Pancreas (tissue), 10 donors: Measurements from ENCODE around the gene DDO. TPM values are rescaled to one million over a fixed set of nuclear protein-coding genes. Genes with fewer than 3 reads are reported as not detected.

ENCODE experiments used
- ATAC-seq, 4 donors: fragments of 200-7000 bp; cut with Tn5 transposase; one replicate each; pipeline versions ENCODE4 v1.8.0 to v1.9.1; 2020; ENCODE audit warnings: mild to moderate bottlenecking in 4 of 4, moderate library complexity in 4 of 4
- DNase-seq, 6 donors: peaks; one replicate each; pipeline ENCODE4 v3.0.0-alpha.2; 2020
- FAIRE-seq: peaks from 2 replicates; lab custom pipeline; 2012; peaks lifted over from hg19 to GRCh38; lab: Jason Lieb, UNC
- H3K27ac ChIP-seq, 4 donors: fragments of 200-600 bp; sonication (generic); 1 replicate in 3 of 4; 2 replicates in 1 of 4; pipeline versions ENCODE4 v1.5.0 to v1.8.0; 2020
- H3K27me3 ChIP-seq, 4 donors: fragments of 200-600 bp; one replicate each; pipeline ENCODE4 v1.8.0; 2021
- H3K36me3 ChIP-seq, 3 donors: fragments of 200-600 bp; sonication (generic) in 1 of 3; one replicate each; pipeline versions ENCODE4 v1.5.0 to v1.8.0; 2020 to 2021
- H3K4me1 ChIP-seq, 3 donors: fragments of 200-600 bp; one replicate each; pipeline ENCODE4 v1.8.0; 2021
- H3K4me3 ChIP-seq, 4 donors: fragments of 200-600 bp; sonication (generic) in 2 of 4; one replicate each; pipeline versions ENCODE4 v1.5.0 to v1.8.0; 2020 to 2021
- H3K9me3 ChIP-seq, 4 donors: fragments of 200-600 bp; one replicate each; pipeline ENCODE4 v1.8.0; 2021
- whole genome bisulfite sequencing, 2 donors: extraction: QIAGEN DNeasy Blood & Tissue Kit; methylation state at CpG; one replicate each; pipeline ENCODE4 v1.1.7; 2013; 5-methylcytosine and 5-hydroxymethylcytosine counted together
- intact Hi-C, 3 donors: fragments of 100-400 bp; cut with DNase I; formaldehyde crosslinking; loops; one replicate each; pipeline versions ENCODE4 v1.11.1 to v1.14.2; 2022
- polyA plus RNA-seq, 2 donors: library from polyadenylated mRNA; stranded (reverse); fragments of 200-250 nt; gene quantifications; one replicate each; pipeline ENCODE4 v1.2.3, GENCODE V29; 2013
- total RNA-seq, 6 donors: library from RNA; stranded (reverse); fragmentation: NEBNext Ultra II Directional in 4 of 6; extraction: Animal tissue kit (Norgen Biotek cat#: 25700) in 4 of 6; gene quantifications; one replicate each; pipeline versions ENCODE4 v1.2.1 to v1.2.4, GENCODE V29; 2021 to 2023
- TF ChIP-seq, protein P1 (sequence below), 4 donors: fragments of 200-600 bp; sonication (generic) in 3 of 4; IDR thresholded peaks; one replicate each; pipeline versions ENCODE4 v1.5.0 to v1.8.0; 2021; ENCODE audit warnings: antibody characterized with exemption in 4 of 4
- donor health status: healthy with polysubstance abuse.
- donor health status: DM: no; HTN: no; CAD: no; lungs with moderate emphysema.
- donor health status: DM: no; HTN: no; CAD: no.
- donor health status: control.
- donor health status: control.
- donor health status: Bipolar disorder and iron deficiency.
- donor health status: DM: yes; HTN: yes; CAD: no.
- donor health status: DM: no; HTN: no; CAD: no.
- donor health status: DM: no; HTN: no; CAD: no.
- donor health status: DM: yes; HTN: yes; CAD: no.

The DDO gene
- total and polyA plus RNA-seq, 8 donors, result 1.0 to 3.8 (median 1.4) TPM

DNA sequence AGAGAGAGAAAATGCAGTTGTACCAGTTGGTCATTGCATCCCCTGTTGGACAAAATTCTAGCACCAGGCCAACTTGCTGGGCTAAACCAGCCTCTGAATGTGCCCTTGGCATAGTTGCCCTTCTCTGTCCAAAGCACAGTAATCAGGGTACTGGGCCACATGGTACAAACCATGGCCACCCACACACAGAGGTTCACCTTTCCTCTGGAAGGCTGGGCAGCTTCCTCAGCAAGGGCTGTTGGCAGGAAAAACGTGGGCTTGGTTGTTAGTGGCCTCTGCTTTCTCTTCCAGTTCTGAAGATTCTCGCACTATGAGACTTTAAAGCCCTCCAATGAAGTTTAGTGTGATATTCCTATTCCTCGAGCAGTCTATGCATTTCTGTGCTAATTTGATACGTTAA is 706 bp downstream of the DDO start:
- ATAC-seq (peak in 1 of 4 donors; percentile 14), FAIRE-seq (no peak), DNase-seq (no peak)
- Histone ChIP-seq H3K27me3 (no peaks in the 10 kb centered on the region), H3K9me3 (no peaks in the 10 kb centered on the region), H3K36me3 (no peaks in the 10 kb centered on the region), H3K4me1 (peaks cover 0 to 14% (median 12%) of the 10 kb centered on the region in 3 donors), H3K27ac (peak overlapping the region; percentile 24 to 84 (median 57)), H3K4me3 (peak overlapping the region in 1 of 4 donors; percentile 31)
- 61 to 64% methylated on average over 4 of the region's 4 CpGs for WGBS, 2 donors
- TF ChIP-seq, protein P1, sequence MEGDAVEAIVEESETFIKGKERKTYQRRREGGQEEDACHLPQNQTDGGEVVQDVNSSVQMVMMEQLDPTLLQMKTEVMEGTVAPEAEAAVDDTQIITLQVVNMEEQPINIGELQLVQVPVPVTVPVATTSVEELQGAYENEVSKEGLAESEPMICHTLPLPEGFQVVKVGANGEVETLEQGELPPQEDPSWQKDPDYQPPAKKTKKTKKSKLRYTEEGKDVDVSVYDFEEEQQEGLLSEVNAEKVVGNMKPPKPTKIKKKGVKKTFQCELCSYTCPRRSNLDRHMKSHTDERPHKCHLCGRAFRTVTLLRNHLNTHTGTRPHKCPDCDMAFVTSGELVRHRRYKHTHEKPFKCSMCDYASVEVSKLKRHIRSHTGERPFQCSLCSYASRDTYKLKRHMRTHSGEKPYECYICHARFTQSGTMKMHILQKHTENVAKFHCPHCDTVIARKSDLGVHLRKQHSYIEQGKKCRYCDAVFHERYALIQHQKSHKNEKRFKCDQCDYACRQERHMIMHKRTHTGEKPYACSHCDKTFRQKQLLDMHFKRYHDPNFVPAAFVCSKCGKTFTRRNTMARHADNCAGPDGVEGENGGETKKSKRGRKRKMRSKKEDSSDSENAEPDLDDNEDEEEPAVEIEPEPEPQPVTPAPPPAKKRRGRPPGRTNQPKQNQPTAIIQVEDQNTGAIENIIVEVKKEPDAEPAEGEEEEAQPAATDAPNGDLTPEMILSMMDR (IDR thresholded peaks at IDR 0.05), result no peak
- intact Hi-C loops, result no loop called here

DNA sequence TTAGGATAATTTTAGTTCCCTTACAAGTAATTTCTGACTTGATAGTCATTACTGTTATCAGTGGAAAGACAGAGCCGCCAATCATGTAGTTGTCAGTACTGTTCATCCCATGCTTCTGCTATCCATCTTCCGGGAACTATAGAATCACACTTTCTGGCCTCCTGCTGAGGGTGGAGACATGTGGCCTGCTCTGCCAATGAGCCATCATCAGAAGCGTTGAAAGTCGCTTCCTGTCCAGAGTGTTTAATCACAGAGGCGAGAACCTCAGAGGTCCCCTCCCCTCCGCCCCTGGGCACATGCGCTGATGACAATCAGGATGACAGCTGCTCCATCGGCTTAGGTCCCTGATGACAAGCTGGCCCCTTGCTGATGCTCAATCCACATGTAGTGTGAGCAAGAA is 3.0 kb downstream of the DDO start:
- Histone ChIP-seq H3K36me3 (no peaks in the 10 kb centered on the region), H3K27ac (no peak overlapping the region), H3K4me1 (peaks cover 0 to 14% (median 12%) of the 10 kb centered on the region in 3 donors), H3K9me3 (no peaks in the 10 kb centered on the region), H3K4me3 (no peak overlapping the region), H3K27me3 (no peaks in the 10 kb centered on the region)
- 91 to 93% methylated on average over 8 of the region's 8 CpGs for WGBS, 2 donors
- intact Hi-C loops, result no loop called here
- DNase-seq (no peak), ATAC-seq (no peak), FAIRE-seq (no peak)
- TF ChIP-seq, protein P1 (IDR thresholded peaks at IDR 0.05), result no peak

DNA sequence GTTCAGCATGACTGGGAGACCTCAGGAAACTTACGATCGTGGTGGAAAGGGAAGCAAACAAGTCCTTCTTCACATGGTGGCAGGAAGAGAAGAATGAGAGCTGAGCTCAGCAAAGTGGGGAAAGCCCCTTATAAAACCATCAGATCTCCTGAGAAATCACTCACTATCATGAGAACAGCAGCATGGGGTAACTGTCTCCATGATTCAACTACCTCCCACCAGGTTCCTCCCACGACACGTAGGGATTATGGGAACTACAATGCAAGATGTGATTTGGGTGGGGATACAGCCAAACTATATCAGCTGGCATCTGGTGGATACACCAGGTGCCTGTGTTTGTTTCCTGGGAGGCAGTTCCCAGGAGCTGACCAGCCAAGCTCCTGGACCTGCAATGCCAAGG is 4.9 kb downstream of the DDO start:
- TF ChIP-seq, protein P1 (IDR thresholded peaks at IDR 0.05), result no peak
- peak in 1 of 4 donors; percentile 15 for ATAC-seq
- Histone ChIP-seq H3K9me3 (no peaks in the 10 kb centered on the region), H3K27ac (no peak overlapping the region), H3K27me3 (no peaks in the 10 kb centered on the region), H3K4me1 (peaks cover 0 to 8% (median 6%) of the 10 kb centered on the region in 3 donors), H3K36me3 (no peaks in the 10 kb centered on the region), H3K4me3 (no peak overlapping the region)
- DNase-seq, result no peak
- intact Hi-C loops, result no loop called here
- FAIRE-seq, result no peak
- 38% methylated on average over 4 of the region's 4 CpGs for WGBS, 2 donors

DNA sequence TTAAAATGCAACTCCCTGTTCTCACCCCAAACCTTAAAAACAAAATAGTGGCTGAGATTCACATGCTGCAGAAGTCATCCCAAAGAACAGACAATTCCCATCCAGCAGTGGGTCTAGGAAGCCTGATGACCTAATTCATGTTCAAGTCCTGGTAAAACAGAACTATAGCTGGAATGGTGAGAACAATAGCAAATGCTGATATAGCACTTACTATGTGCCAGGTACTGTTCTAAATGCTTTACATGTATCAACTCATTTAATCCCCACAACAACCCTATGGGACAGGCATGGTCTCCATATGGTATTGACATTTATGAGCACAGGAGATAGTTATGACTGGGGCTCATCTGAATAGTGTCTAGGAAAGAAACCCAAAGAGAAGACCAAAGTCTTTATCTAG is 5.6 kb downstream of the DDO start:
- ATAC-seq (no peak), FAIRE-seq (no peak), DNase-seq (no peak)
- no peak overlapping the region for H3K27ac ChIP-seq
- H3K4me1 ChIP-seq, result peaks cover 0 to 5% (median 2%) of the 10 kb centered on the region in 3 donors
- no peaks in the 10 kb centered on the region for H3K36me3 ChIP-seq
- TF ChIP-seq, protein P1 (IDR thresholded peaks at IDR 0.05), result no peak
- H3K4me3 ChIP-seq, result no peak overlapping the region
- H3K9me3 ChIP-seq, result no peaks in the 10 kb centered on the region
- intact Hi-C loops, result no loop called here
- H3K27me3 ChIP-seq, result no peaks in the 10 kb centered on the region

DNA sequence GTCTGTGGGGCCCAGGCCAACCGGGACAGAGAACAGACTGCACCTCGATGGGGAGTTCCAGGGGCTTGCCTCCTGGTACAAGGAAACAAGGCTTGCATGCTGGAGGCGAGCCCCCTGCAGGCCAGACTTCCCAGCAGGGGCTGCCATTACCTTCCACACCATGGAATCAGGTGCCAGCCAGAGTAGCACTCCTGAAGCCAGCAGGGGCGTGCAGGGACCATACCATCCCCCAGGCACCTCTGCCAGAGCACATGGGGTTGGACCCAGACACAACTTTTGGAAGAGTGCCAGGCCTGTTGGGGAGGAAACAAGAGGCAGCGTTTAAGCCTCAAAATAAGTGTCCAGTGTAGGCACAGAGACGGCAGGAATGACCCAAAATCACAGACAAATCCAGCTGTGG is 6.5 kb downstream of the DDO start:
- ATAC-seq (no peak), FAIRE-seq (no peak), DNase-seq (no peak)
- H3K4me1 ChIP-seq, result peaks cover 0 to 3% (median 0%) of the 10 kb centered on the region in 3 donors
- 82 to 83% methylated on average over 6 of the region's 6 CpGs for WGBS, 2 donors
- no peaks in the 10 kb centered on the region for H3K36me3 ChIP-seq
- intact Hi-C loops, result no loop called here
- H3K27me3 ChIP-seq, result no peaks in the 10 kb centered on the region
- no peak overlapping the region for H3K27ac ChIP-seq
- H3K4me3 ChIP-seq, result no peak overlapping the region
- TF ChIP-seq, protein P1 (IDR thresholded peaks at IDR 0.05), result no peak
- no peaks in the 10 kb centered on the region for H3K9me3 ChIP-seq
